22Rv1 (cell line): ENCODE results near the gene DHX15.

ENCODE experiments used
- ZFX ChIP-seq: fragments of 450-650 bp; IDR thresholded peaks from 2 replicates; pipeline ENCODE4 v1.6.1; 2017; ENCODE audit warnings: antibody characterized with exemption, borderline replicate concordance
- TF ChIP-seq, protein P1 (sequence below): fragments of 450-650 bp; IDR thresholded peaks from 2 replicates; pipeline ENCODE4 v1.5.1; 2017; ENCODE audit warnings: mild to moderate bottlenecking

DNA sequence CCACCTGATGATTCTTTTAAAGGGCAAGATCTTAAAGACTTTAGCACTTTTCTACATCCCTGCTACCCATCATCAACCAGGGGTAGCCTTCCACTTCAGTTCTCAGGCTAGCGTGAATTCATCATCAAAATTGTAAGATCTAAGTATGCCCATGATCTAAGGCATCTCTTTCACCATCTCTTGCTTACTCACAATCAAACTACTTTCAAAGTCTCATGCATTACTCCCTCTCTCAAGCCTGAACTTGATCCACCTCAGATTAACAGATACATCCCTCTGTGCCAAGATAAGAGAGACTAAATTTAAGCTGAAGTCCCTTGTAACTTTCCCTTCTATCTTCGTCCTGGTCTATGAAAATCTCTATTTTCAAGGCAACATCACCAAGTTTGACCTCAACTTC lies 62.8 kb downstream of the DHX15 start:
- TF ChIP-seq, protein P1, sequence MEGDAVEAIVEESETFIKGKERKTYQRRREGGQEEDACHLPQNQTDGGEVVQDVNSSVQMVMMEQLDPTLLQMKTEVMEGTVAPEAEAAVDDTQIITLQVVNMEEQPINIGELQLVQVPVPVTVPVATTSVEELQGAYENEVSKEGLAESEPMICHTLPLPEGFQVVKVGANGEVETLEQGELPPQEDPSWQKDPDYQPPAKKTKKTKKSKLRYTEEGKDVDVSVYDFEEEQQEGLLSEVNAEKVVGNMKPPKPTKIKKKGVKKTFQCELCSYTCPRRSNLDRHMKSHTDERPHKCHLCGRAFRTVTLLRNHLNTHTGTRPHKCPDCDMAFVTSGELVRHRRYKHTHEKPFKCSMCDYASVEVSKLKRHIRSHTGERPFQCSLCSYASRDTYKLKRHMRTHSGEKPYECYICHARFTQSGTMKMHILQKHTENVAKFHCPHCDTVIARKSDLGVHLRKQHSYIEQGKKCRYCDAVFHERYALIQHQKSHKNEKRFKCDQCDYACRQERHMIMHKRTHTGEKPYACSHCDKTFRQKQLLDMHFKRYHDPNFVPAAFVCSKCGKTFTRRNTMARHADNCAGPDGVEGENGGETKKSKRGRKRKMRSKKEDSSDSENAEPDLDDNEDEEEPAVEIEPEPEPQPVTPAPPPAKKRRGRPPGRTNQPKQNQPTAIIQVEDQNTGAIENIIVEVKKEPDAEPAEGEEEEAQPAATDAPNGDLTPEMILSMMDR = no peak
- no peak for TF ChIP-seq ZFX
